ENCODE measurements around the gene HACD3.

DNA sequence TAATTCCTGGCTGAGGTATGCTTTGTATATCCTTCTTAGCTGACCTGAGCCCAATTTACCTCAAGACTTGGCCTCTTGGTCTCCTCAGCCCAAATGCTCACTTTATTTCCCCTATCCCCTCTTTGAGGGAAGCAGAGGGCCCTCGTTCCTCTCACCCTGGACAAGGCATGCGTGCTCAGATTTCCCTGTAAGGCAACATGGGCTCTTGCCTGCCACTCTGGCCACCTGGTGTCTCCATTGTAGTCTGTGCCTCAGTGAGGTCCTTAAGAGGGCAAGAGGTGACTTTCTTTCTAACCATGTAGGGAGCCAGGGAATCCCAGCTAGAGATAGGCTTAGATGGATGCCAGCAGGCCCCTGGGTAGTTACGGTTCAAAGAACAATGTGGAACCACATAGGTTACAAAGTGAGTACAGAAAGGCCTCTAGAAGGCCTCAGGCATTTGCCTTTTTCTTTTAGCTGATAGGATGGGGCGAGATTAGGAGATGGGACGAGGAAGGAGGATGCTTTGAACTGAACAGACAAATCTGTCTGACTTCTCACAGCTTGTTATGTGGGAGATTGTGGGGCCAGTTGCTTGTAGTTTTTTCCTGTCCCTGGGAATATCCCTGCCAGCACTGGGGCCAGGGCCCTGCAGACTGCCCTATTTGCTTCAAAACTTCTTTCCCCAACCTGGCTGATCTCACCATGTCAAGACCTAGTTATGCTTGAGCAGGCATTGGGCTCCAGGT, 81.8 kb downstream of the HACD3 start:
- TF ChIP-seq POLR2AphosphoS5 (IDR thresholded peaks at IDR 0.05) (no peak), POLR2A (IDR thresholded peaks at IDR 0.05; ENCODE audit: low read depth) (no peak), EP300 (IDR thresholded peaks at IDR 0.05) (no peak)
- TF ChIP-seq, protein P1, sequence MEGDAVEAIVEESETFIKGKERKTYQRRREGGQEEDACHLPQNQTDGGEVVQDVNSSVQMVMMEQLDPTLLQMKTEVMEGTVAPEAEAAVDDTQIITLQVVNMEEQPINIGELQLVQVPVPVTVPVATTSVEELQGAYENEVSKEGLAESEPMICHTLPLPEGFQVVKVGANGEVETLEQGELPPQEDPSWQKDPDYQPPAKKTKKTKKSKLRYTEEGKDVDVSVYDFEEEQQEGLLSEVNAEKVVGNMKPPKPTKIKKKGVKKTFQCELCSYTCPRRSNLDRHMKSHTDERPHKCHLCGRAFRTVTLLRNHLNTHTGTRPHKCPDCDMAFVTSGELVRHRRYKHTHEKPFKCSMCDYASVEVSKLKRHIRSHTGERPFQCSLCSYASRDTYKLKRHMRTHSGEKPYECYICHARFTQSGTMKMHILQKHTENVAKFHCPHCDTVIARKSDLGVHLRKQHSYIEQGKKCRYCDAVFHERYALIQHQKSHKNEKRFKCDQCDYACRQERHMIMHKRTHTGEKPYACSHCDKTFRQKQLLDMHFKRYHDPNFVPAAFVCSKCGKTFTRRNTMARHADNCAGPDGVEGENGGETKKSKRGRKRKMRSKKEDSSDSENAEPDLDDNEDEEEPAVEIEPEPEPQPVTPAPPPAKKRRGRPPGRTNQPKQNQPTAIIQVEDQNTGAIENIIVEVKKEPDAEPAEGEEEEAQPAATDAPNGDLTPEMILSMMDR (IDR thresholded peaks at IDR 0.05), result no peak
